Measurements from ENCODE around the gene B9D1. TPM values are rescaled to one million over a fixed set of nuclear protein-coding genes. Genes with fewer than 3 reads are reported as not detected.

Gene B9D1
- total RNA-seq, 1 donor from 2014 or later, result 9.9 TPM

DNA sequence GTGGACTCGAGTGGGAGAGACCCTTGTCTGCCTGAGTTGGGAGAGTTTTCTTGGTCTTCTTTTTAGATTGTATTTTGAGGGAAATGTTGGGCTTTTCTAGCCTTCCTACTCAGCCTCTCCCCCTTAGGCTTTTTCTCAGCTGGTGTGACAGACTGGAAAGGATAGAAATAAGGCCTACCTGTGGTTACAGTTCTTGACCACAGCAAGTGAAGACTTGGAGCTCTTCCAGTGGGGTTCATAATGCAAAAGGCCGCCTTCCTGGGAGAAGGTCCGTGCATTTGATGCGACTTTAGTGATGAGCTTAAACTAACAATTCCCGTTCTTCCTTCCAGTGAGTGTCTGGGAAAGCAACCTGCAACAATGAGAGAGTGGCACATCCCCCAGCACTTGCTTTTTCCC is 56.8 kb downstream of the B9D1 start:
- Histone ChIP-seq H3K9me3 (no peaks in the 10 kb centered on the region), H3K27me3 (no peaks in the 10 kb centered on the region), H3K36me3 (no peaks in the 10 kb centered on the region), H3K27ac (no peak overlapping the region), H3K4me1 (peaks cover 45% of the 10 kb centered on the region), H3K4me3 (no peak overlapping the region)
- intact Hi-C loops (cut with DNase I), result no loop called here
- TF ChIP-seq, protein P1, sequence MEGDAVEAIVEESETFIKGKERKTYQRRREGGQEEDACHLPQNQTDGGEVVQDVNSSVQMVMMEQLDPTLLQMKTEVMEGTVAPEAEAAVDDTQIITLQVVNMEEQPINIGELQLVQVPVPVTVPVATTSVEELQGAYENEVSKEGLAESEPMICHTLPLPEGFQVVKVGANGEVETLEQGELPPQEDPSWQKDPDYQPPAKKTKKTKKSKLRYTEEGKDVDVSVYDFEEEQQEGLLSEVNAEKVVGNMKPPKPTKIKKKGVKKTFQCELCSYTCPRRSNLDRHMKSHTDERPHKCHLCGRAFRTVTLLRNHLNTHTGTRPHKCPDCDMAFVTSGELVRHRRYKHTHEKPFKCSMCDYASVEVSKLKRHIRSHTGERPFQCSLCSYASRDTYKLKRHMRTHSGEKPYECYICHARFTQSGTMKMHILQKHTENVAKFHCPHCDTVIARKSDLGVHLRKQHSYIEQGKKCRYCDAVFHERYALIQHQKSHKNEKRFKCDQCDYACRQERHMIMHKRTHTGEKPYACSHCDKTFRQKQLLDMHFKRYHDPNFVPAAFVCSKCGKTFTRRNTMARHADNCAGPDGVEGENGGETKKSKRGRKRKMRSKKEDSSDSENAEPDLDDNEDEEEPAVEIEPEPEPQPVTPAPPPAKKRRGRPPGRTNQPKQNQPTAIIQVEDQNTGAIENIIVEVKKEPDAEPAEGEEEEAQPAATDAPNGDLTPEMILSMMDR (IDR thresholded peaks at IDR 0.05), result no peak
- ATAC-seq (no peak), DNase-seq (no peak)

DNA sequence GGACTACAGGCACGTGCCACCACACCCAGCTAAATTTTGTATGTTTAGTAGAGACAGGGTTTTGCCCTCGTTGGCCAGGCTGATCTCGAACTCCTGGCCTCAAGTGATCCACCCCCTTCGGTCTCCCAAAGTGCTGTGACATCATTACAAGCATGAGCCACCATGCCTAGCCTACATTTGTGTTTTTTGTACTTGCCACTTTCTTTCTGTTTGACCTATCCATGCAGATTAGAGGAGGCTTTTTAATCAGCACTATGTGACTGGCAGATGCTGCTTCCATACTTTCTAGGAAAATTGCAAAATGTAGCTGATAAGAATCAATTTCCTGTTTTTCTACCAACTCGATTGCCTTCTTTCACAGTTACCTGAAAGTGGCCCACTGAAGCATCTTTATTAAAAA is 57.3 kb downstream of the B9D1 start:
- Histone ChIP-seq H3K27me3 (no peaks in the 10 kb centered on the region), H3K4me3 (no peak overlapping the region), H3K27ac (no peak overlapping the region), H3K9me3 (no peaks in the 10 kb centered on the region), H3K36me3 (no peaks in the 10 kb centered on the region), H3K4me1 (peaks cover 45% of the 10 kb centered on the region)
- intact Hi-C loops (cut with DNase I), result no loop called here
- no peak for ATAC-seq
- no peak for DNase-seq
- TF ChIP-seq, protein P1 (IDR thresholded peaks at IDR 0.05), result no peak

DNA sequence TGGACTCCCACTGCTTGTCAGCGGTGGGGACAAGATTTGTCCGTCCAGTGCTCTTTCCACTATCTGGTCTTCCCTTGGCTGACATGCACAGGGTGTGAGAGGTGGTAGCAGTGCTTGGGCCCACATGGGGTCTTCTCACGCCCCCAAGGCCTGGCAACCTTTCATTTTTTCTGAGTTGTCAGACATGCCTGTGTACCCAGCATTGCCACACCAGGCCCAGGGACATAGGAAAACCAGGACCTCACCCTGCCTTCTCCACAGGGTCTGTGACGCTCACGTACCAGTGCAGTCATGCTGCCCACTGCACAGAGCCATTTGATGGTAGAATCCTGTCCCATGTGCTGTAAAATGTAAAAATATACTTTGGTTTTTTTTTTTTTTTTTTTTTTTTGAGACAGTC is 57.8 kb downstream of the B9D1 start:
- H3K27ac ChIP-seq, result no peak overlapping the region
- H3K36me3 ChIP-seq, result no peaks in the 10 kb centered on the region
- TF ChIP-seq, protein P1 (IDR thresholded peaks at IDR 0.05), result no peak
- H3K9me3 ChIP-seq, result no peaks in the 10 kb centered on the region
- ATAC-seq (no peak), DNase-seq (peak; percentile 52)
- no peak overlapping the region for H3K4me3 ChIP-seq
- no peaks in the 10 kb centered on the region for H3K27me3 ChIP-seq
- intact Hi-C loops (cut with DNase I), result no loop called here
- H3K4me1 ChIP-seq, result peaks cover 45% of the 10 kb centered on the region

DNA sequence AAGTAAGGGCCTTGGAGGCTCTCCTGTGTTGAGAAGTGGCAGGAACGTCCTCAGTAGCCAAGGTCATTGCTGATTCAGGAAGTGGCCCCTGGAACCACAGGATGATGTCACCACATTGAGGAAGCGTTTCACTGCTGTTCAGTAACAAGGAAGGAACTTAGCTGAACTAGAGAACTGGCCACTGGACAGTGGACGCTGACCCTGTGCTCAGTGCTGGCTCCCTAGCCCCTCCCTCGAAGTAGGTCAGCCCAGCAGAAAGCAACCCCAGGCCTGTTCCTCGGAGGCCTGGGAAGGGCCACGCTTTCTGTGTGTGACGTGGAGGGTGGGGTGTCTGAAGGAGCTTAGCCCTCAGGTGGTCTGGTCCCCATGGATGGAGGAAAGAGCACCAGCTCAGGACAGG is 58.3 kb downstream of the B9D1 start:
- peak; percentile 84 for ATAC-seq
- H3K4me3 ChIP-seq, result no peak overlapping the region
- no peak overlapping the region for H3K27ac ChIP-seq
- intact Hi-C loops (cut with DNase I), result no loop called here
- H3K36me3 ChIP-seq, result no peaks in the 10 kb centered on the region
- TF ChIP-seq, protein P1 (IDR thresholded peaks at IDR 0.05), result no peak
- peaks cover 49% of the 10 kb centered on the region for H3K4me1 ChIP-seq
- DNase-seq, result peak; percentile 65
- H3K27me3 ChIP-seq, result no peaks in the 10 kb centered on the region
- H3K9me3 ChIP-seq, result no peaks in the 10 kb centered on the region

DNA sequence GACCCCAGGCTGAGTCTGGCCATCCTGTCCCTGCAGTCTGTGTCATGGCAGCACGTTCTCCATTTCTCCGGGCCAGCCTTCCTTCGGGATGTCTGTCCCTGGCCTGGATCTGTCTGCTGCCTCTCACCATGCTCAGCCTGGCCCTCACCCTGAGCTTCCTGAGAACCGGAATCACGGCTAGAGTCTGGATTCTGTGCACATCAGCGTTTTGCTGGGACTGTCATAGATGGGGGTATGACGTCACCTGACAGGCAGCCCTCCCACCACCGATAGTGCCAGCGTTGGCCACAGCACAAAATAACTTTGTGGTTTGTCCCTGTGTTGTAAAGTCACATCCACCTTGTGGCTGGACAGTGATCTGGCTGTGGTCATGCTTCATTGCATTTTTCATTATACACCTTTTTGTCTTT is 59.2 kb downstream of the B9D1 start:
- TF ChIP-seq, protein P1 (IDR thresholded peaks at IDR 0.05), result no peak
- peak; percentile 53 for DNase-seq
- Histone ChIP-seq H3K9me3 (no peaks in the 10 kb centered on the region), H3K27ac (no peak overlapping the region), H3K4me1 (peaks cover 55% of the 10 kb centered on the region), H3K36me3 (no peaks in the 10 kb centered on the region), H3K27me3 (no peaks in the 10 kb centered on the region), H3K4me3 (no peak overlapping the region)
- intact Hi-C loops (cut with DNase I), result no loop called here
- ATAC-seq, result no peak

DNA sequence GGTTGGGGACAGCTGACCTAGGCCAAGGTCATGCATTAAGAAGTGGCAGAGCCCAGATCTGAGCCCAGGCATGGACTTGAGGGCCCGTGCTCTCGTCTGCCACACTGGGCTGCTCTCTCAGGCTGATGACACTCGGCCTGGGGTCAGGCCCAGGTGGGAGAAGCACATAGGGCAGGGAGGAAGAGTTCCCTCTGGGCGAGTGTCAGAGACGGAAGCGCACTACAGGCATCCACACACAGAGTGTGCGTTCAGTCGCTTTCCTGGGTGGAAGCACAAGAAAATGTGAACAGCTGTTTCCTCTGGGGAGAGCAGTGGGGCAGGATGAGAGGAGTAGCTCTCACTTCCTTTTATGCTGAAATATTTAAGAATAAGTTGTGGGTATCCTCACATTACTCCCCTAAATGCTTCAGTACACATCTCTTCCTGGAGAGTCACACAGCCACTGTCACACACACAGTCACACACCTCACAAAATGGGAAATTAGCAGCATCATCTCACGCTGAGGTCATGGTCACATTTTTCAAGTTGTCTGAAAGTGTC is 59.7 kb downstream of the B9D1 start:
- no peak overlapping the region for H3K27ac ChIP-seq
- TF ChIP-seq, protein P1 (IDR thresholded peaks at IDR 0.05), result no peak

More for the DNA sequence above, 59.7 kb downstream of the B9D1 start:
- Histone ChIP-seq H3K4me3 (no peak overlapping the region), H3K9me3 (no peaks in the 10 kb centered on the region), H3K4me1 (peaks cover 55% of the 10 kb centered on the region), H3K27me3 (no peaks in the 10 kb centered on the region), H3K36me3 (no peaks in the 10 kb centered on the region)
- peak; percentile 53 for DNase-seq
- ATAC-seq, result no peak
- intact Hi-C loops (cut with DNase I), result no loop called here

All from upper lobe of right lung (tissue), 1 donor.